ENCODE data around the gene TMEM163.

- TF ChIP-seq EGR1 (IDR thresholded peaks at IDR 0.05; ENCODE audit: low read depth) = no peak
- TF ChIP-seq MAX (IDR thresholded peaks at IDR 0.05) = no peak
- TF ChIP-seq EZH2 (IDR thresholded peaks at IDR 0.05) = no peak
- no peak for TF ChIP-seq CTCF (IDR thresholded peaks at IDR 0.05 in 2 of 3, conservative IDR thresholded peaks at IDR 0.05 in 1 of 3; ENCODE audit: borderline replicate concordance in 1 of 3, insufficient read depth in 1 of 3, low read depth in 2 of 3, low read length in 2 of 3)
- TF ChIP-seq ZNF274 (IDR thresholded peaks at IDR 0.05; ENCODE audit: low read depth, low read length) = no peak
- no peak for TF ChIP-seq REST (IDR thresholded peaks at IDR 0.05; ENCODE audit: low read depth)
- TF ChIP-seq, protein P1, sequence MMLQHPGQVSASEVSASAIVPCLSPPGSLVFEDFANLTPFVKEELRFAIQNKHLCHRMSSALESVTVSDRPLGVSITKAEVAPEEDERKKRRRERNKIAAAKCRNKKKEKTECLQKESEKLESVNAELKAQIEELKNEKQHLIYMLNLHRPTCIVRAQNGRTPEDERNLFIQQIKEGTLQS (IDR thresholded peaks at IDR 0.05) = no peak
- no peak for TF ChIP-seq RAD21 (IDR thresholded peaks at IDR 0.05; ENCODE audit: low read depth)
- TF ChIP-seq POLR2A (IDR thresholded peaks at IDR 0.05; ENCODE audit: borderline replicate concordance, extremely low read depth, insufficient read depth, insufficient read length) = no peak
- TF ChIP-seq POLR2AphosphoS5 (IDR thresholded peaks at IDR 0.05; ENCODE audit: low read depth, low read length) = no peak
- TF ChIP-seq JUND (IDR thresholded peaks at IDR 0.05) = no peak
- TF ChIP-seq ZBTB33 (IDR thresholded peaks at IDR 0.05; ENCODE audit: extremely low read depth, insufficient replicate concordance, low read length) = no peak
Observed at GRCh38 chr2:134505446-134505845, 213.4 kb downstream of the TMEM163 start.

Measured in HCT116 (cell line).